CD4-positive, CD25-positive, alpha-beta regulatory T cell (primary cell): ENCODE results near the gene VIPR1. TPM values are rescaled to one million over a fixed set of nuclear protein-coding genes. Genes with fewer than 3 reads are reported as not detected.

Experiments used
- ATAC-seq, 2 donors: fragments of 150-1000 bp; cut with Tn5 transposase; one replicate each; pipeline ENCODE4 v1.10.0; 2021; ENCODE audit warnings: low read depth in 2 of 2, moderate number of reproducible peaks in 2 of 2, moderate library complexity in 1 of 2
- DNase-seq, 3 donors: peaks; one replicate each; pipeline versions ENCODE4 v3.0.0 to v3.0.0-alpha.2; 2012 to 2022; ENCODE audit warnings: mixed read lengths in 1 of 3
- H3K27ac ChIP-seq: one replicate; pipeline ENCODE4 v1.7.0; 2013; ENCODE audit warnings: mild to moderate bottlenecking, low read length; ENCODE audit not compliant: insufficient read depth, poor library complexity, severe bottlenecking
- H3K27me3 ChIP-seq: one replicate; pipeline ENCODE4 v1.7.0; 2013; ENCODE audit warnings: low read length; ENCODE audit not compliant: control insufficient read depth, insufficient read depth
- H3K36me3 ChIP-seq: one replicate; pipeline ENCODE4 v1.7.0; 2013; ENCODE audit warnings: mild to moderate bottlenecking, low read length, moderate library complexity; ENCODE audit not compliant: control insufficient read depth, insufficient read depth
- H3K4me1 ChIP-seq: 2 replicates; pipeline ENCODE4 v1.7.0; 2013; ENCODE audit warnings: mild to moderate bottlenecking, low read length; ENCODE audit not compliant: insufficient read depth, control insufficient read depth, poor library complexity, severe bottlenecking
- H3K4me3 ChIP-seq: one replicate; pipeline ENCODE4 v1.7.0; 2013; ENCODE audit warnings: low read depth, mild to moderate bottlenecking, low read length, moderate library complexity
- H3K9me3 ChIP-seq, 2 experiments: 1 replicate in 1 of 2; 2 replicates in 1 of 2; pipeline ENCODE4 v1.7.0; 2013; ENCODE audit warnings: low read length in 2 of 2, mild to moderate bottlenecking in 1 of 2, moderate library complexity in 1 of 2; ENCODE audit not compliant: control insufficient read depth in 2 of 2
- H3K27ac Mint-ChIP-seq, 3 donors: one replicate each; pipeline ENCODE4 v1.8.0; 2020 to 2022; ENCODE audit warnings: mild to moderate bottlenecking in 3 of 3, mixed read lengths in 3 of 3, moderate library complexity in 2 of 3
- H3K27me3 Mint-ChIP-seq: one replicate; pipeline ENCODE4 v1.8.0; 2022; ENCODE audit warnings: mild to moderate bottlenecking, mixed read lengths
- H3K36me3 Mint-ChIP-seq: one replicate; pipeline ENCODE4 v1.8.0; 2020; ENCODE audit warnings: mixed read lengths
- H3K4me1 Mint-ChIP-seq, 4 donors: one replicate each; pipeline ENCODE4 v1.8.0; 2020 to 2022; ENCODE audit warnings: mixed read lengths in 4 of 4, mild to moderate bottlenecking in 1 of 4
- H3K4me3 Mint-ChIP-seq, 4 donors: one replicate each; pipeline ENCODE4 v1.8.0; 2020 to 2022; ENCODE audit warnings: mild to moderate bottlenecking in 4 of 4, mixed read lengths in 4 of 4, moderate library complexity in 3 of 4
- H3K9me3 Mint-ChIP-seq, 7 donors: one replicate each; pipeline ENCODE4 v1.8.0; 2020 to 2022; ENCODE audit warnings: mixed read lengths in 7 of 7, mild to moderate bottlenecking in 3 of 7, moderate library complexity in 2 of 7
- polyA plus RNA-seq, 4 donors: library from polyadenylated mRNA; unstranded; fragments of 300-500 nt; fragmentation: Illumina TruSeq; gene quantifications; one replicate each; pipeline ENCODE4 v1.2.3, GENCODE V29; 2021
- total RNA-seq: library from RNA; stranded (reverse); gene quantifications from one replicate; pipeline ENCODE4 v1.2.3, GENCODE V29; 2022

VIPR1 gene
- total and polyA plus RNA-seq, 5 donors from 2014 or later = 5.0 to 31.2 (median 8.5) TPM

DNA sequence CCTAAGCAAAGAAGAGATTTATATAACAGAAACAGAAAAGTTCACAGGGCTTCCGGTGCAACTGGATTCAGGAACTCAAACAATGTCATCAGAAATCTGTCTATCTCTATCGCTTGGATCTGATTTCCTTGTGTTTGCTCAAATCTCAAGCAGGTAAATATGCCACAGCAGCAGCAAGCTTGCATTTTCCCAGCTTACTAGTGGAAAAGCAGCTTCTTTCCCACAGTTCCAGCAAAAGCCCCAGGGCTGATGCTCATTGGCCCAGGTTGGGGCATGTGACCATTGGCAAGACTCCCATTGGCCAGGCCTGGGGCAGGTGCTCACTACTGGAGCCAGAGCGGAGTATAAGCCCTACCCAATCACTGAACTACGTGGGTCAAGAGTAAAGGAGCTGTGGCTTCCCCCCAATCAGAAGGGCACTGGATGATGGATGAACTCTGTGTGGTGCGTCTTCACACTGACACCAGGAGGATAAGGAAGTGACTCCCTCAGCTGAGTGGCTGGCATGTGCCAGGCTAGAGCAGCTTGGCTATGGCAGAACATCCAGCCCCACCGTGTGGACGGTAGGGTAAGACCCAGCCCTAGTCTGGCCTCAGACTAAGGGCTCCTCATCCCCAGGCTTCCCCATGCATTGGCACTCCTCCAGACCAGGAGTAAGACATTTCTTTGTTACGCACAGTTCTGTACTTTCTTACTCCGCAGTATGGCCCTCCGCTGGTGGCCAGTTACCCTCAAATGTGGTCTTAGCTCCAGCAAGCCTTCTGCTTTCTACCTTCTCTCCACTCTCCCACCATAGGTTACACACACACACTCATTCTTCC lies 13.1 kb upstream of the VIPR1 start:
- no peak for DNase-seq
- peaks cover 0 to 3% (median 0%) of the 10 kb centered on the region in 4 donors for H3K4me1 Mint-ChIP-seq
- no peaks in the 10 kb centered on the region for H3K36me3 ChIP-seq
- ATAC-seq = no peak
- no peaks in the 10 kb centered on the region for H3K4me1 ChIP-seq
- H3K27ac ChIP-seq = no peak overlapping the region
- peaks cover 5% of the 10 kb centered on the region for H3K27me3 ChIP-seq
- peaks cover 0 to 3% (median 0%) of the 10 kb centered on the region in 7 donors for H3K9me3 Mint-ChIP-seq
- H3K27ac Mint-ChIP-seq = no peak overlapping the region
- H3K4me3 Mint-ChIP-seq = no peak overlapping the region
- no peaks in the 10 kb centered on the region for H3K9me3 ChIP-seq
- H3K4me3 ChIP-seq = no peak overlapping the region
- no peaks in the 10 kb centered on the region for H3K36me3 Mint-ChIP-seq
- H3K27me3 Mint-ChIP-seq = peaks cover 27% of the 10 kb centered on the region

DNA sequence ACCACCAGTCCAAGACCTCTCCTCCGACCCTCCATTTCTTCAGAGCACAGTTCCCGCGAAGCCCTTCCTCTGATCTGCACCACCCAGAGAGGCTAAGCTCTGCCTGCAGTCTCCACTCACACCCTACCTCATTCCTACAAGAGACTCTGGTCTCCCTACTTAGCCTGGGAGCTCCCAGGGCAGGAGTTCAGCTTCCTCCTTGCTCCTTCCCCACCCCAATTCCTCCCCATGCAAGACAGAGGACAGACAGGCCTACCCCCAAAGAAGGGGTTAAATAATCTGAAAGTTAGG lies 12.6 kb upstream of the VIPR1 start:
- H3K27ac ChIP-seq = no peak overlapping the region
- Mint-ChIP-seq H3K27me3 (peaks cover 25% of the 10 kb centered on the region), H3K4me1 (peaks cover 0 to 3% (median 0%) of the 10 kb centered on the region in 4 donors), H3K36me3 (no peaks in the 10 kb centered on the region), H3K9me3 (peaks cover 0 to 2% (median 0%) of the 10 kb centered on the region in 7 donors), H3K27ac (no peak overlapping the region), H3K4me3 (no peak overlapping the region)
- H3K4me3 ChIP-seq = no peak overlapping the region
- no peaks in the 10 kb centered on the region for H3K36me3 ChIP-seq
- H3K4me1 ChIP-seq = no peaks in the 10 kb centered on the region
- peaks cover 2% of the 10 kb centered on the region for H3K27me3 ChIP-seq
- H3K9me3 ChIP-seq = no peaks in the 10 kb centered on the region
- DNase-seq = no peak
- no peak for ATAC-seq

DNA sequence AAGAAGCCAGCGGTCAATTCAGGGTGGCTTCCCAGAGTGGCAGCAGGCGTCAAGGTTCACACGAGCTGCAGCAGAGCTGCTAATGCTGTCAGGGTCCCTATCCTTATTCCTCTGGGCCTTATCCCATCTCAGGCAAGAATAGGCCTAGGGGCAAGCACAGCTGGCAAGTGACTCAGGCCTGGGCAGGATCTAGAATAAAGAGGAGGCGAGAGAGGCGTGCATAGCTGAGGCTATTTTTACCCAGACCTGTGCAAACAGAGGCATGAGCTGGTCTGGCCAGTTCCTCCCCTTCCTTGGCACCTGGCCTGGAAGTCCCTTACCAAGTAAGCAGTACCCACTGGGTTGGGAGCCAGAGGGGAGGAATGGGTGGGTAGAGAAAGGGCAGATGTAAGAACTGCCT lies 12.2 kb upstream of the VIPR1 start:
- Mint-ChIP-seq H3K4me3 (no peak overlapping the region), H3K27me3 (peaks cover 21% of the 10 kb centered on the region), H3K27ac (peak overlapping the region in 1 of 3 donors; percentile 22), H3K9me3 (peaks cover 0 to 2% (median 0%) of the 10 kb centered on the region in 7 donors), H3K36me3 (no peaks in the 10 kb centered on the region), H3K4me1 (peaks cover 0 to 3% (median 0%) of the 10 kb centered on the region in 4 donors)
- DNase-seq (no peak), ATAC-seq (peak; percentile 30 to 48)
- Histone ChIP-seq H3K4me3 (no peak overlapping the region), H3K36me3 (no peaks in the 10 kb centered on the region), H3K27me3 (peaks cover 2% of the 10 kb centered on the region), H3K27ac (no peak overlapping the region), H3K4me1 (no peaks in the 10 kb centered on the region), H3K9me3 (no peaks in the 10 kb centered on the region)

DNA sequence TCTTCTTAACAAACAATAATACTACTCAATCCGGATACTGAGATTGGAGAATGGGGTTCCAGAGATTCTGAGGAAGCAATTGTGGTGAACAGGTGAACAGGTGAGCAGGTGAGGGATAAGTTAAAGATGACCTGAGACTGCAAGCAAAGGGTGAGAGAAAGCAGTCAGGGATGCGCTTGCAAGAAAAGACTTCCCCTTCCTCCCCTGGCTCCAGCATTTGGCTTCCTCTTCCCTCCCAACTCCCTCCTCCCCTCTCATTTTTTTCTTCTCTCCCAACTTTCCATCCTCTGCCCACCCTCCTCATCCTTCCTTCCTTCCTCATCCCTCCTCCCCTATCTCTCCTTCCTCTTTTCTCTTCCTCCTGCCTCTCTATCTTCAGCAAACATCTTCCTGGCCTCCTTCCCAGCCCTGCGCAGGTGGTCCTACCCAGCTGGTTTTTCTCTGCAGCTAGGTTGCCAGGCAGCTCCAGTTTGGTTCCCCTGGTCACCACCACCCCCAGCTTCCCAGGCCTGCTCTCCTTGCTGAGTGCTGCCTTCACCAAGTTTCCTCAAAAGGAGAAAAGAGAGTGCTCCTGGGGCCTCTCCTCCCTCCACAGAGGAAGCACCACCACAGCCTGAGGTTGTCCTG lies 10.4 kb upstream of the VIPR1 start:
- Histone ChIP-seq H3K27ac (no peak overlapping the region), H3K27me3 (peaks cover 2% of the 10 kb centered on the region), H3K9me3 (no peaks in the 10 kb centered on the region), H3K36me3 (no peaks in the 10 kb centered on the region), H3K4me3 (no peak overlapping the region), H3K4me1 (no peaks in the 10 kb centered on the region)
- Mint-ChIP-seq H3K27me3 (peaks cover 26% of the 10 kb centered on the region), H3K4me1 (peaks cover 0 to 3% (median 0%) of the 10 kb centered on the region in 4 donors), H3K9me3 (peaks cover 0 to 2% (median 0%) of the 10 kb centered on the region in 7 donors), H3K4me3 (no peak overlapping the region), H3K36me3 (no peaks in the 10 kb centered on the region), H3K27ac (no peak overlapping the region)
- ATAC-seq (no peak), DNase-seq (no peak)

DNA sequence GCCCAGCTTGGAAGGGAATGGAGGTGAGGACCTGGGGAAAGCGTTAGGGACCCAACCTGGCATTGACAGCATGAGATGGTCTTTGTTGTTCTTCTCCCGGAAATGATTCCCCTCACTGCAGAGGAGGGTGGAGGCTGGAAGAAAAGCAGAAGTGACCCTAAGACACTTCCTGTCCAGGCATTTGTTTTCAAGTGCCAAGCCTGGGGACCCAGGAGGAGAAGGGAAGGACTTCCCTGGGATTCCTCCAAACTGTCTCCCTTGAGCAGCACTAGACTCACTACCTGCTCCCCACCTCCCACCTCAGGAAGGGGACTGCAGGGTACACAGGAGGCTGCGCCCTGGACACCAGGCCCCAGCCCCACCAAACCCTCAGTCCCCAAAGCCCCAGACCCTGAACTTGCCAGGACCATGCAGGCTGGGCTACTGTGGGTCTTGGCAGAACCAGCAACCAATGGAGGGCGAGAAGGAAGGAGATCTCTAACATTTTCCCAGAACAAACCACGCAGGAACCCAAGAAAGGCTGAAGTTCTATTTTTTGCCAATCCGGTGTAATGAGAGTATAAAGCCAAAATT lies 9.8 kb upstream of the VIPR1 start:
- H3K27ac ChIP-seq = no peak overlapping the region
- no peak overlapping the region for H3K27ac Mint-ChIP-seq

DNA sequence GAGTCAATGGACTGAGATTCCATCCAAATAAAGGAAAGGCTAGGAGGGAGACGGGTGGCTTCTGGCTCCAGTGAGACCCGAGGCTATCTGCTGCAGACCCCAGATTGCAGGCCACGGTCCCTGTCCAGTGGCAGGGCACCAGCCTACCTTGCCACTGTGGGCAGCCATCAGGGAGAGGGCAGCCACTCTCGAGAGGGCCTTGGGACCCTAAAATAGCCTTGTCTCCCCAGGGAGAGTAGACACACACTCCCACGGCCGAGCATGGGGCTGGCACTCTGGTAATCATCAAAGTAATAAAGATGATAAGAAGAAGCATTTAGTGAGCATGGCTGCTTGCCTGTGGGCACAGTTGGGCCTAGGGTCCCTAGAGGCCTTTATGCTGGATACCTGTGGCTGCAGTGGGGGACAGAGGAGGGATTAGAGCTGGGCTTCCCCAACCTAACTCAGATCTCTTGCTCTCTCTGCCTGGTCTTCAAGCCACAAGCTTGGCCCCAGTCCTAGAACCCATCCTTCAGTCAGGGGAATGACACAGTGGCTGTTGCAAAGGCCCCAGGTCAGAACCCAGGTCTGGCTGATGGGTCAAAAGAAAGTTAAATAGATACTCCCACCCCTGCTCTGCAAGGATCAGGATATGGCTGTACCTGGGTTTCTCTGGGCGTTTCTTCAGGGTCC lies 9.2 kb upstream of the VIPR1 start:
- Mint-ChIP-seq H3K9me3 (peaks cover 0 to 2% (median 0%) of the 10 kb centered on the region in 7 donors), H3K4me3 (no peak overlapping the region), H3K27me3 (peaks cover 39% of the 10 kb centered on the region), H3K36me3 (no peaks in the 10 kb centered on the region), H3K4me1 (peaks cover 0 to 3% (median 0%) of the 10 kb centered on the region in 4 donors), H3K27ac (no peak overlapping the region)
- H3K4me3 ChIP-seq = no peak overlapping the region
- H3K27ac ChIP-seq = no peak overlapping the region
- H3K9me3 ChIP-seq = no peaks in the 10 kb centered on the region
- no peaks in the 10 kb centered on the region for H3K4me1 ChIP-seq
- no peaks in the 10 kb centered on the region for H3K27me3 ChIP-seq
- ATAC-seq (no peak), DNase-seq (no peak)
- no peaks in the 10 kb centered on the region for H3K36me3 ChIP-seq

More for the DNA sequence above, 9.8 kb upstream of the VIPR1 start:
- DNase-seq = no peak
- Mint-ChIP-seq H3K4me3 (no peak overlapping the region), H3K4me1 (peaks cover 0 to 3% (median 0%) of the 10 kb centered on the region in 4 donors), H3K9me3 (peaks cover 0 to 2% (median 0%) of the 10 kb centered on the region in 7 donors), H3K27me3 (peaks cover 32% of the 10 kb centered on the region), H3K36me3 (no peaks in the 10 kb centered on the region)
- Histone ChIP-seq H3K9me3 (no peaks in the 10 kb centered on the region), H3K4me3 (no peak overlapping the region), H3K27me3 (no peaks in the 10 kb centered on the region), H3K36me3 (no peaks in the 10 kb centered on the region), H3K4me1 (no peaks in the 10 kb centered on the region)
- ATAC-seq = no peak

DNA sequence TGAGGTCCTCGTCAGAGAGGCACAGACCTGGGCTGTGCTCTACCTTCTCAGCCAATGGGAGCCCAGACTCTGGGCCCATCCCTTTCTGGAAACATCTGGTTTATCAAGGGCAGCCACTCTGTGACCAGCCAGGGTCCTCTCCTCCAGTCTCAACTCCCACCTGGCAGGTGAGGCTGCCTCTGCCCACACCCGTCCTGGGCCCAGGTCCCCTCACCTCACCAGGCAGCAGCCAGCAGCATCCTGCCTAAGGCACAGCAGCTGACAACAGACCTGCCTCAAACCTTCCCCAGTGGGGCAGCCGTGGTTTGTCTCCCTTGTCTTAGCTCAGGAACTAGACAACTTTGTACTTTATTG lies 8.7 kb upstream of the VIPR1 start:
- no peak overlapping the region for H3K27ac Mint-ChIP-seq
- no peaks in the 10 kb centered on the region for H3K36me3 Mint-ChIP-seq
- peaks cover 44% of the 10 kb centered on the region for H3K27me3 Mint-ChIP-seq
- Histone ChIP-seq H3K27me3 (no peaks in the 10 kb centered on the region), H3K4me1 (no peaks in the 10 kb centered on the region), H3K36me3 (no peaks in the 10 kb centered on the region), H3K4me3 (no peak overlapping the region), H3K27ac (no peak overlapping the region), H3K9me3 (no peaks in the 10 kb centered on the region)
- peaks cover 0 to 3% (median 0%) of the 10 kb centered on the region in 4 donors for H3K4me1 Mint-ChIP-seq
- peaks cover 0 to 2% (median 0%) of the 10 kb centered on the region in 7 donors for H3K9me3 Mint-ChIP-seq
- DNase-seq = no peak
- ATAC-seq = no peak
- H3K4me3 Mint-ChIP-seq = no peak overlapping the region
